CD4-positive, alpha-beta T cell treated with Interleukin-17A for 1 hour (primary cell): Measurements from ENCODE around the gene APBB1.
"Not testable (repeated sequence)": the region's sequence is repeated elsewhere in the genome, so short reads cannot be mapped to it uniquely, and the experiment has no call there.

Experiments used
- DNase-seq: peaks from one replicate; pipeline ENCODE4 v3.0.0-alpha.2; 2020

APBB1 gene

GRCh38 chr11:6415797-6416196, 3.1 kb downstream of the APBB1 start:
- no peak for DNase-seq

- DNase-seq: peak; percentile 16
Observed at GRCh38 chr11:6414874-6415328, 4.0 kb downstream of the APBB1 start.

GRCh38 chr11:6413791-6414201, 5.1 kb downstream of the APBB1 start:
- peak; percentile 72 for DNase-seq

GRCh38 chr11:6411594-6412031, 7.3 kb downstream of the APBB1 start:
- DNase-seq: no peak

- no peak for DNase-seq
Observed at GRCh38 chr11:6410695-6411430, 8.0 kb downstream of the APBB1 start.

- DNase-seq: no peak
Observed at GRCh38 chr11:6406370-6406769, 12.5 kb downstream of the APBB1 start.

- DNase-seq: no peak
Observed at GRCh38 chr11:6405846-6406245, 13.0 kb downstream of the APBB1 start.

- no peak for DNase-seq
Observed at GRCh38 chr11:6405052-6405667, 13.7 kb downstream of the APBB1 start.

GRCh38 chr11:6404342-6405051, 14.4 kb downstream of the APBB1 start:
- peak; percentile 22 for DNase-seq

- DNase-seq: no peak
Observed at GRCh38 chr11:6403539-6403938, 15.4 kb downstream of the APBB1 start.

- DNase-seq: peak; percentile 88
Observed at GRCh38 chr11:6402561-6402981, 16.3 kb downstream of the APBB1 start.

- peak; percentile 32 for DNase-seq
Observed at GRCh38 chr11:6402061-6402470, 16.8 kb downstream of the APBB1 start.

- DNase-seq: no peak
Observed at GRCh38 chr11:6401464-6401863, 17.4 kb downstream of the APBB1 start.

GRCh38 chr11:6400431-6401345, 18.2 kb downstream of the APBB1 start:
- DNase-seq: no peak

GRCh38 chr11:6397636-6398035, 21.3 kb downstream of the APBB1 start:
- no peak for DNase-seq

GRCh38 chr11:6397156-6397555, 21.7 kb downstream of the APBB1 start:
- no peak for DNase-seq

- DNase-seq: no peak
Observed at GRCh38 chr11:6395470-6396060, 23.3 kb downstream of the APBB1 start.

GRCh38 chr11:6393989-6394670, 24.8 kb downstream of the APBB1 start:
- DNase-seq: no peak

- not testable (repeated sequence) for DNase-seq
Observed at GRCh38 chr11:6392251-6392650, 26.6 kb downstream of the APBB1 start.

GRCh38 chr11:6391537-6392134, 27.3 kb downstream of the APBB1 start:
- DNase-seq: no peak
